ENCODE measurements around the gene SLC25A48. TPM values are rescaled to one million over a fixed set of nuclear protein-coding genes. Genes with fewer than 3 reads are reported as not detected.

The SLC25A48 gene
- total RNA-seq, 5 donors from 2014 or later (not counting 1 experiment from before 2014, with no cell fraction given): not detected

- H3K27ac ChIP-seq (ENCODE audit: low read length): no peak overlapping the region
- Mint-ChIP-seq H3K36me3 (no peaks in the 10 kb centered on the region), H3K27me3 (peaks cover 28 to 46% of the 10 kb centered on the region in 2 donors), H3K9me3 (no peaks in the 10 kb centered on the region), H3K4me3 (no peak overlapping the region), H3K4me1 (no peaks in the 10 kb centered on the region), H3K27ac (no peak overlapping the region)
- no peak for DNase-seq
- no peak for ATAC-seq (replicated peaks in 1 of 4)
- no peaks in the 10 kb centered on the region for H3K9me3 ChIP-seq
- H3K27me3 ChIP-seq (replicated peaks in 1 of 2; ENCODE audit: control insufficient read depth in 2 of 2, extremely low read depth in 1 of 2, insufficient read depth in 2 of 2, low read length in 1 of 2): peaks cover 0 to 43% of the 10 kb centered on the region in 2 experiments
- 86% methylated on average over 4 of the region's 4 CpGs for WGBS (ENCODE audit: insufficient coverage)
- ChIA-PET POLR2A (no interaction called here), CTCF (no interaction called here)
- H3K36me3 ChIP-seq (ENCODE audit: control insufficient read depth in 2 of 2, extremely low read depth in 1 of 2, insufficient read depth in 1 of 2, low read length in 1 of 2): no peaks in the 10 kb centered on the region
- H3K4me3 ChIP-seq (ENCODE audit: control insufficient read depth in 1 of 2, extremely low read depth in 1 of 2, low read length in 1 of 2): no peak overlapping the region
- H3K4me1 ChIP-seq (ENCODE audit: control insufficient read depth in 1 of 2, extremely low read depth in 1 of 2, insufficient read depth in 2 of 2, low read length in 2 of 2): no peaks in the 10 kb centered on the region
Measured at GRCh38 chr5:135881244-135881643, 46.8 kb downstream of the SLC25A48 start.

GRCh38 chr5:135881819-135882218 is 47.4 kb downstream of the SLC25A48 start:
- Mint-ChIP-seq H3K4me1 (no peaks in the 10 kb centered on the region), H3K27ac (no peak overlapping the region), H3K36me3 (no peaks in the 10 kb centered on the region), H3K4me3 (no peak overlapping the region), H3K27me3 (peaks cover 28 to 46% of the 10 kb centered on the region in 2 donors), H3K9me3 (no peaks in the 10 kb centered on the region)
- Histone ChIP-seq H3K4me1 (ENCODE audit: control insufficient read depth in 1 of 2, extremely low read depth in 1 of 2, insufficient read depth in 2 of 2, low read length in 2 of 2) (no peaks in the 10 kb centered on the region), H3K27me3 (replicated peaks in 1 of 2; ENCODE audit: control insufficient read depth in 2 of 2, extremely low read depth in 1 of 2, insufficient read depth in 2 of 2, low read length in 1 of 2) (peaks cover 0 to 43% of the 10 kb centered on the region in 2 experiments), H3K36me3 (ENCODE audit: control insufficient read depth in 2 of 2, extremely low read depth in 1 of 2, insufficient read depth in 1 of 2, low read length in 1 of 2) (no peaks in the 10 kb centered on the region), H3K4me3 (ENCODE audit: control insufficient read depth in 1 of 2, extremely low read depth in 1 of 2, low read length in 1 of 2) (no peak overlapping the region), H3K27ac (ENCODE audit: low read length) (no peak overlapping the region), H3K9me3 (no peaks in the 10 kb centered on the region)
- 22% methylated on average over 1 of the region's 3 CpGs for WGBS (ENCODE audit: insufficient coverage)
- DNase-seq: no peak
- no peak for ATAC-seq (replicated peaks in 1 of 4)
- ChIA-PET POLR2A (no interaction called here), CTCF (no interaction called here)

GRCh38 chr5:135883026-135883425 is 48.6 kb downstream of the SLC25A48 start:
- peaks cover 0 to 7% of the 10 kb centered on the region in 2 experiments for H3K4me1 ChIP-seq (ENCODE audit: control insufficient read depth in 1 of 2, extremely low read depth in 1 of 2, insufficient read depth in 2 of 2, low read length in 2 of 2)
- H3K27ac ChIP-seq (ENCODE audit: low read length): no peak overlapping the region
- H3K27ac Mint-ChIP-seq: no peak overlapping the region
- H3K4me1 Mint-ChIP-seq: peaks cover 6 to 8% (median 7%) of the 10 kb centered on the region in 3 donors
- no peak overlapping the region for H3K4me3 ChIP-seq (ENCODE audit: control insufficient read depth in 1 of 2, extremely low read depth in 1 of 2, low read length in 1 of 2)
- H3K9me3 Mint-ChIP-seq: no peaks in the 10 kb centered on the region
- no peaks in the 10 kb centered on the region for H3K36me3 Mint-ChIP-seq
- H3K9me3 ChIP-seq: no peaks in the 10 kb centered on the region
- 68% methylated on average over 3 of the region's 3 CpGs for WGBS (ENCODE audit: insufficient coverage)
- peaks cover 21 to 39% of the 10 kb centered on the region in 2 donors for H3K27me3 Mint-ChIP-seq
- CTCF ChIA-PET: no interaction called here
- no peak for DNase-seq
- H3K27me3 ChIP-seq (replicated peaks in 1 of 2; ENCODE audit: control insufficient read depth in 2 of 2, extremely low read depth in 1 of 2, insufficient read depth in 2 of 2, low read length in 1 of 2): peaks cover 0 to 45% of the 10 kb centered on the region in 2 experiments
- POLR2A ChIA-PET: no interaction called here
- no peak for ATAC-seq (replicated peaks in 1 of 4)
- no peaks in the 10 kb centered on the region for H3K36me3 ChIP-seq (ENCODE audit: control insufficient read depth in 2 of 2, extremely low read depth in 1 of 2, insufficient read depth in 1 of 2, low read length in 1 of 2)
- no peak overlapping the region for H3K4me3 Mint-ChIP-seq

GRCh38 chr5:135883441-135883840 is 49.0 kb downstream of the SLC25A48 start:
- Histone ChIP-seq H3K4me1 (ENCODE audit: control insufficient read depth in 1 of 2, extremely low read depth in 1 of 2, insufficient read depth in 2 of 2, low read length in 2 of 2) (peaks cover 0 to 7% of the 10 kb centered on the region in 2 experiments), H3K9me3 (no peaks in the 10 kb centered on the region), H3K27me3 (replicated peaks in 1 of 2; ENCODE audit: control insufficient read depth in 2 of 2, extremely low read depth in 1 of 2, insufficient read depth in 2 of 2, low read length in 1 of 2) (peaks cover 0 to 46% of the 10 kb centered on the region in 2 experiments), H3K36me3 (ENCODE audit: control insufficient read depth in 2 of 2, extremely low read depth in 1 of 2, insufficient read depth in 1 of 2, low read length in 1 of 2) (no peaks in the 10 kb centered on the region), H3K27ac (ENCODE audit: low read length) (no peak overlapping the region), H3K4me3 (ENCODE audit: control insufficient read depth in 1 of 2, extremely low read depth in 1 of 2, low read length in 1 of 2) (no peak overlapping the region)
- no peak overlapping the region for H3K27ac Mint-ChIP-seq
- H3K4me1 Mint-ChIP-seq: peaks cover 7 to 9% (median 7%) of the 10 kb centered on the region in 3 donors
- H3K36me3 Mint-ChIP-seq: no peaks in the 10 kb centered on the region
- DNase-seq (no peak), ATAC-seq (replicated peaks in 1 of 4) (no peak)
- no peaks in the 10 kb centered on the region for H3K9me3 Mint-ChIP-seq
- H3K27me3 Mint-ChIP-seq: peaks cover 21 to 39% of the 10 kb centered on the region in 2 donors
- POLR2A ChIA-PET: no interaction called here
- 80% methylated on average over 1 of the region's 4 CpGs for WGBS (ENCODE audit: insufficient coverage)
- CTCF ChIA-PET: no interaction called here
- H3K4me3 Mint-ChIP-seq: no peak overlapping the region

GRCh38 chr5:135885031-135885430 is 50.6 kb downstream of the SLC25A48 start:
- Histone ChIP-seq H3K27ac (ENCODE audit: low read length) (no peak overlapping the region), H3K4me3 (ENCODE audit: control insufficient read depth in 1 of 2, extremely low read depth in 1 of 2, low read length in 1 of 2) (no peak overlapping the region), H3K9me3 (no peaks in the 10 kb centered on the region), H3K36me3 (ENCODE audit: control insufficient read depth in 2 of 2, extremely low read depth in 1 of 2, insufficient read depth in 1 of 2, low read length in 1 of 2) (no peaks in the 10 kb centered on the region), H3K27me3 (replicated peaks in 1 of 2; ENCODE audit: control insufficient read depth in 2 of 2, extremely low read depth in 1 of 2, insufficient read depth in 2 of 2, low read length in 1 of 2) (peaks cover 0 to 41% of the 10 kb centered on the region in 2 experiments), H3K4me1 (ENCODE audit: control insufficient read depth in 1 of 2, extremely low read depth in 1 of 2, insufficient read depth in 2 of 2, low read length in 2 of 2) (peaks cover 0 to 7% of the 10 kb centered on the region in 2 experiments)
- Mint-ChIP-seq H3K4me1 (peaks cover 7 to 14% (median 7%) of the 10 kb centered on the region in 3 donors), H3K27me3 (peaks cover 21 to 31% of the 10 kb centered on the region in 2 donors), H3K27ac (no peak overlapping the region), H3K4me3 (no peak overlapping the region), H3K9me3 (no peaks in the 10 kb centered on the region), H3K36me3 (no peaks in the 10 kb centered on the region)
- DNase-seq: no peak
- ChIA-PET POLR2A (no interaction called here), CTCF (no interaction called here)
- 71% methylated on average over 1 of the region's 3 CpGs for WGBS (ENCODE audit: insufficient coverage)
- ATAC-seq (replicated peaks in 1 of 4): no peak

GRCh38 chr5:135886136-135886535 is 51.7 kb downstream of the SLC25A48 start:
- H3K4me1 ChIP-seq (ENCODE audit: control insufficient read depth in 1 of 2, extremely low read depth in 1 of 2, insufficient read depth in 2 of 2, low read length in 2 of 2): peaks cover 0 to 7% of the 10 kb centered on the region in 2 experiments
- no peak overlapping the region for H3K4me3 ChIP-seq (ENCODE audit: control insufficient read depth in 1 of 2, extremely low read depth in 1 of 2, low read length in 1 of 2)
- DNase-seq: no peak
- ChIA-PET POLR2A (no interaction called here), CTCF (no interaction called here)
- 34% methylated on average over 2 of the region's 4 CpGs for WGBS (ENCODE audit: insufficient coverage)
- H3K9me3 ChIP-seq: no peaks in the 10 kb centered on the region
- H3K36me3 ChIP-seq (ENCODE audit: control insufficient read depth in 2 of 2, extremely low read depth in 1 of 2, insufficient read depth in 1 of 2, low read length in 1 of 2): no peaks in the 10 kb centered on the region
- no peak for ATAC-seq (replicated peaks in 1 of 4)
- H3K4me3 Mint-ChIP-seq: no peak overlapping the region
- H3K27me3 Mint-ChIP-seq: peaks cover 12 to 24% of the 10 kb centered on the region in 2 donors
- H3K27ac ChIP-seq (ENCODE audit: low read length): no peak overlapping the region
- H3K27me3 ChIP-seq (replicated peaks in 1 of 2; ENCODE audit: control insufficient read depth in 2 of 2, extremely low read depth in 1 of 2, insufficient read depth in 2 of 2, low read length in 1 of 2): peaks cover 0 to 31% of the 10 kb centered on the region in 2 experiments
- H3K4me1 Mint-ChIP-seq: peaks cover 7 to 17% (median 11%) of the 10 kb centered on the region in 3 donors
- no peaks in the 10 kb centered on the region for H3K9me3 Mint-ChIP-seq
- no peaks in the 10 kb centered on the region for H3K36me3 Mint-ChIP-seq
- H3K27ac Mint-ChIP-seq: no peak overlapping the region

All from T-cell (primary cell).